Measurements from ENCODE around the gene IRF2BP2. TPM values are rescaled to one million over a fixed set of nuclear protein-coding genes. Genes with fewer than 3 reads are reported as not detected.
A peak's percentile ranks its signal among the peaks of the same experiment; 100 is the strongest.

IRF2BP2 gene
- total and polyA plus RNA-seq, 2 of the 13 experiments (the other 11 are each of a cell fraction or from before 2014, with no cell fraction given), result 140 to 147 TPM

GRCh38 chr1:234619794-234620247 is 9.8 kb upstream of the IRF2BP2 start (continued):
- TF ChIP-seq ZBTB40 (IDR thresholded peaks at IDR 0.05) (no peak), ZBTB40 (CRISPR knock-in tag; IDR thresholded peaks at IDR 0.05) (no peak), CBX1 (IDR thresholded peaks at IDR 0.05; ENCODE audit: low read depth) (no peak), ZNF33B (CRISPR knock-in tag; IDR thresholded peaks at IDR 0.05) (no peak), ZNF609 (CRISPR knock-in tag; IDR thresholded peaks at IDR 0.05; ENCODE audit: borderline replicate concordance) (peak; percentile 87; the same call in 1 of the 2 replicates), ATF2 (CRISPR knock-in tag; IDR thresholded peaks at IDR 0.05) (peak; percentile 83), TGIF2 (CRISPR knock-in tag; IDR thresholded peaks at IDR 0.05) (peak; percentile 43; the same call in 1 of the 2 replicates), TERF1 (CRISPR knock-in tag; IDR thresholded peaks at IDR 0.05) (no peak), ZBTB1 (CRISPR knock-in tag; IDR thresholded peaks at IDR 0.05; ENCODE audit: borderline replicate concordance) (no peak), TEF (CRISPR knock-in tag; IDR thresholded peaks at IDR 0.05) (no peak; the same call in 1 of the 2 replicates), MEIS2 (CRISPR knock-in tag; IDR thresholded peaks at IDR 0.05) (no peak), ZNF547 (CRISPR knock-in tag; IDR thresholded peaks at IDR 0.05) (no peak)

Measured in HepG2 (cell line).